Naive B cell (primary cell): ENCODE measurements around the gene DBF4. TPM values are rescaled to one million over a fixed set of nuclear protein-coding genes. Genes with fewer than 3 reads are reported as not detected.
"Not testable (repeated sequence)": the region's sequence is repeated elsewhere in the genome, so short reads cannot be mapped to it uniquely, and the experiment has no call there.

ENCODE experiments used
- ATAC-seq, 2 donors: fragments of 150-1000 bp; cut with Tn5 transposase; 2 replicates each; pipeline ENCODE4 v1.10.0; 2021; ENCODE audit warnings: low read depth in 2 of 2, mild to moderate bottlenecking in 2 of 2, moderate library complexity in 2 of 2
- DNase-seq: peaks from one replicate; pipeline ENCODE4 v3.0.0; 2022
- H3K27ac Mint-ChIP-seq, 6 donors: one replicate each; pipeline ENCODE4 v1.8.0; 2020 to 2022; ENCODE audit warnings: mild to moderate bottlenecking in 6 of 6, mixed read lengths in 6 of 6, moderate library complexity in 5 of 6, inconsistent platforms in 2 of 6
- H3K27me3 Mint-ChIP-seq, 3 donors: one replicate each; pipeline ENCODE4 v1.8.0; 2021 to 2022; ENCODE audit warnings: mixed read lengths in 3 of 3, mild to moderate bottlenecking in 1 of 3
- H3K36me3 Mint-ChIP-seq, 2 donors: one replicate each; pipeline ENCODE4 v1.8.0; 2020 to 2022; ENCODE audit warnings: mixed read lengths in 2 of 2, inconsistent platforms in 1 of 2, mild to moderate bottlenecking in 1 of 2
- H3K4me1 Mint-ChIP-seq, 3 donors: one replicate each; pipeline ENCODE4 v1.8.0; 2020 to 2022; ENCODE audit warnings: mixed read lengths in 3 of 3, inconsistent platforms in 1 of 3, mild to moderate bottlenecking in 1 of 3, moderate library complexity in 1 of 3
- H3K4me3 Mint-ChIP-seq, 8 donors: one replicate each; pipeline ENCODE4 v1.8.0; 2020 to 2022; ENCODE audit warnings: mild to moderate bottlenecking in 8 of 8, mixed read lengths in 8 of 8, moderate library complexity in 8 of 8, inconsistent platforms in 2 of 8
- H3K9me3 Mint-ChIP-seq, 7 donors: one replicate each; pipeline ENCODE4 v1.8.0; 2020 to 2022; ENCODE audit warnings: mixed read lengths in 7 of 7, mild to moderate bottlenecking in 5 of 7, inconsistent platforms in 2 of 7, moderate library complexity in 1 of 7
- polyA plus RNA-seq, 6 donors: library from polyadenylated mRNA; unstranded; fragments of 300-500 nt; fragmentation: Illumina TruSeq; gene quantifications; one replicate each; pipeline ENCODE4 v1.2.3, GENCODE V29; 2021; ENCODE audit warnings: low read depth in 6 of 6

The DBF4 gene
- polyA plus RNA-seq, 6 donors from 2014 or later, result 23.7 to 41.7 (median 37.1) TPM

DNA sequence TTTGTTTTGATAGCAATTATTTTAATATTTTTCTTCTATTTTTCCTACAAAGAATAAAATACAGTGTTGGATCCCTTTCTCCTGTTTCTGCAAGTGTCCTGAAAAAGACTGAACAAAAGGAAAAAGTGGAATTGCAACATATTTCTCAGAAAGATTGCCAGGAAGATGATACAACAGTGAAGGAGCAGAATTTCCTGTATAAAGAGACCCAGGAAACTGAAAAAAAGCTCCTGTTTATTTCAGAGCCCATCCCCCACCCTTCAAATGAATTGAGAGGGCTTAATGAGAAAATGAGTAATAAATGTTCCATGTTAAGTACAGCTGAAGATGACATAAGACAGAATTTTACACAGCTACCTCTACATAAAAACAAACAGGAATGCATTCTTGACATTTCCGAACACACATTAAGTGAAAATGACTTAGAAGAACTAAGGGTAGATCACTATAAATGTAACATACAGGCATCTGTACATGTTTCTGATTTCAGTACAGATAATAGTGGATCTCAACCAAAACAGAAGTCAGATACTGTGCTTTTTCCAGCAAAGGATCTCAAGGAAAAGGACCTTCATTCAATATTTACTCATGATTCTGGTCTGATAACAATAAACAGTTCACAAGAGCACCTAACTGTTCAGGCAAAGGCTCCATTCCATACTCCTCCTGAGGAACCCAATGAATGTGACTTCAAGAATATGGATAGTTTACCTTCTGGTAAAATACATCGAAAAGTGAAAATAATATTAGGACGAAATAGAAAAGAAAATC lies 31.0 kb downstream of the DBF4 start:
- not testable (repeated sequence) for H3K27me3 Mint-ChIP-seq, H3K4me1 Mint-ChIP-seq, H3K9me3 Mint-ChIP-seq, ATAC-seq, H3K4me3 Mint-ChIP-seq, DNase-seq, H3K36me3 Mint-ChIP-seq
- H3K27ac Mint-ChIP-seq, result peak overlapping the region in 2 of 6 donors; percentile 3 to 52

DNA sequence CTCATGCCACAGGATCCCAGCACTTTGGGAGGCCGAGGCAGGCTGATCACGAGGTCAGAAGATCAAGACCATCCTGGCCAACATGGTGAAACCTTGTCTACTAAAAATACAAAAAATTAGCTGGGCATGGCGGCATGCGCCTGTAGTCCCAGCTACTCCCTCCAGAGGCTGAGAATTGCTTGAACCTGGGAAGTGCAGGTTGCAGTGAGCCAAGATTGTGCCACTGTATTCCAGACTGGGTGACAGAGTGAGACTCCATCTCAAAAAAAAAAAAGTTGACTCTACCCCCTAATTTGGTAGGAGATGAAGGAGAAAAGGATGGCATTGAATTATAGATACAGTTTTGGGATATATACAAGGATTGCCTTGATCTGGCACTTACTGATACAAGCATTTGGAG lies 32.5 kb downstream of the DBF4 start:
- not testable (repeated sequence) for DNase-seq, H3K9me3 Mint-ChIP-seq, H3K36me3 Mint-ChIP-seq, H3K4me1 Mint-ChIP-seq, H3K4me3 Mint-ChIP-seq, ATAC-seq, H3K27me3 Mint-ChIP-seq
- H3K27ac Mint-ChIP-seq, result peak overlapping the region in 1 of 6 donors; percentile 33

DNA sequence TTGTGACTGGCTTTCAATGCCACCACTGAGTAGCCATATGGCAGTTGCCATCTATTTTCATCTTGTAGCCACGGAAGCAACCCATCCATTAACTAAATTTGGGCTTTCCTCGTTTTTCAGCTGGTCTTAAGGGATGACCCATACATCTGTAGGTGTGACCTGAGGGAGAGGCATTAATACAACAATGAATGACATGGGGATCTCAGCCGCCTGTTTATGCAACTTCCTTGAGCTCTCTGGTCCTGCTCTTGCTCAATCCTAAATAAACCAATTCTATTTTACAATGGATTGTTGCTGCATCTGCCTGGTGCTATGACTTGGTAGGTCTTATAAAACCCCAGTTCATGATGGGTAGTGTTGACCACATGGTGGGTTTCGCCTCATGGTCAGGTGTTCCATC lies 35.8 kb downstream of the DBF4 start:
- Mint-ChIP-seq H3K9me3 (no peaks in the 10 kb centered on the region), H3K36me3 (no peaks in the 10 kb centered on the region), H3K4me1 (no peaks in the 10 kb centered on the region), H3K27me3 (no peaks in the 10 kb centered on the region), H3K27ac (no peak overlapping the region), H3K4me3 (no peak overlapping the region)
- ATAC-seq, result no peak
- DNase-seq, result no peak

DNA sequence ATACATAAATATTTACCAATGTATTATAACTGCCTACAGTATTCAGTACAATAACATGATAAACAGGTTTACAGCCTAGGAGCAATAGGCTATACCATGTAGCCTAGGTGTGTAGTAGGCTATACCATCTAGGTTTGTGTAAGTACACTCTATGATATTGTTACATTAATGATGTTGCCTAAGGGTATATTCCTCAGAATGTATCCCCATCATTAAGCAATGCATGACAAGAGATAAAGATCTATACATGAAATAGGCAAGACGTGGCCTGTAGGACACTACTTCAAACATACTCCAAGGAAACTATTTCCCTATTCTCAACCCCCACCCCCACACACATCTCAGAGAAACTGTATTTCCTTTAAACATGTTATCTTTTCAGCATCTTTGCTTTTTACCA lies 42.4 kb downstream of the DBF4 start:
- peaks cover 6 to 23% (median 19%) of the 10 kb centered on the region in 3 donors for H3K27me3 Mint-ChIP-seq
- H3K4me3 Mint-ChIP-seq, result no peak overlapping the region
- ATAC-seq (no peak), DNase-seq (no peak)
- H3K4me1 Mint-ChIP-seq, result no peaks in the 10 kb centered on the region
- H3K36me3 Mint-ChIP-seq, result no peaks in the 10 kb centered on the region
- no peak overlapping the region for H3K27ac Mint-ChIP-seq
- H3K9me3 Mint-ChIP-seq, result no peaks in the 10 kb centered on the region

DNA sequence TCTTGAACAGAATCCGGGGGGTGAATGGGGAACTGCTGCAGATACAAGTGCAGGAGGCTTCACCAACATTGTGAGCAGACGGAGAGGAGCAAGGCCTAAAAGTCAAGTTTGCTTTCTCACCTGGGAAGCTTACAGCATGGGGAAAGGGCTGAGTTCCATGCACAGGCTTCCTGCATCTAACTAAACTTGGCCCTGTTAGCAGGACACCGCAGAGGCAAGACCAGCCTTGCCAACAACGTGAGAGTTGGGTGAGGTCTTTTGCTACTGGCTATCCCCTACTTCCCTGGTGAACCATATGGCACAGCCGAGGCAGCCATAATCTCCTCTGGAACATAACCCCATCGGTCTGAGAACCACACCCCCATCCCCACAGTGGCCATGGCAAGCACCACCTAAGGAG lies 43.6 kb downstream of the DBF4 start:
- Mint-ChIP-seq H3K27ac (no peak overlapping the region), H3K4me1 (no peaks in the 10 kb centered on the region), H3K4me3 (no peak overlapping the region), H3K27me3 (peaks cover 6 to 23% (median 19%) of the 10 kb centered on the region in 3 donors), H3K9me3 (no peaks in the 10 kb centered on the region), H3K36me3 (no peaks in the 10 kb centered on the region)
- DNase-seq (no peak), ATAC-seq (no peak)

DNA sequence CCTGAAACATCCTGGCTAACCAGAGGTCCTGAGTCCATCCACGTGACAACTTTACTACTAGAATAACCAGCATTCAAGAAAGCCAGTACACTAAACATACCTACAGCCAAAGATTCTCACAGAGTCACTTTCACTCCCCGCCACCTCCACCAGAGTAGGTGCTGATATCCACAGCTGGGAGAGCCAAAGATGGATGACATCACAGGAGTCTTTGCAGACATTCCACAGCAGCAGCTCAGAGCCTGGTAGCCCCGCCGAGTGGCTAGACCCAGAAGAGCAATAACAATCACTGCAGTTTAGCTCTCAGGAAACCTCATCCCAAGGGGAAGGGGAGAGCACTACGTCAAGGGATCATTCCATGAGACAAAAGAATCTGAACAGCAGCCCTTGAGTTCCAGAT lies 44.3 kb downstream of the DBF4 start:
- Mint-ChIP-seq H3K9me3 (no peaks in the 10 kb centered on the region), H3K27ac (peak overlapping the region in 1 of 6 donors; percentile 21), H3K4me1 (no peaks in the 10 kb centered on the region), H3K36me3 (no peaks in the 10 kb centered on the region), H3K4me3 (no peak overlapping the region), H3K27me3 (peaks cover 6 to 23% (median 19%) of the 10 kb centered on the region in 3 donors)
- DNase-seq (no peak), ATAC-seq (no peak)

DNA sequence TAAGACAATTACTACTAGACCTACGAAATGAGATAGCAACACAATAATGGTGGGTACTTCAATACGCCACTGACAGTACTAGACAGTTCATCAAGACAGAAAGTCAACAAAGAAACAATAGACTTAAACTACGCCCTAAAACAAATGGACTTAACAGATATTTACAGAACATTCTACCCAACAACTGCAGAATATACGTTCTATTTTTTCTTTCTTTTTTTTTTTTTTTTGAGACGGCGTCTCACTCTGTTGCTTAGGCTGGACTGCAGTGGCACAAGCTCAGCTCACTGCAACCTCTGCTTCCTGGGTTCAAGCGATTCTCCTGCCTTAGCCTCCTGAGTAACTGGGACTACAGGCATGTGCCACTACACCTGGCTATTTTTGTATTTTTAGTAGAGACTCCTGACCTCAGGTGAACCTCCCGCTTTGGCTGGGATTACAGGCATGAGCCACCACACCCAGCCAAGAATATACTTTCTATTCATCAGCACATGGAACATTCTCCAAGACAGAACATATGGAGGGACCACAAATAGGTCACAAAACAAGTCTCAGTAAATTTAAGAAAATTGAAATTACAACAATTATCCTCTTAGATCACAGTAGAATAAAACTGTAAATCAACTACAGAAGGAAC lies 46.6 kb downstream of the DBF4 start:
- H3K4me3 Mint-ChIP-seq, DNase-seq, H3K9me3 Mint-ChIP-seq, H3K4me1 Mint-ChIP-seq, H3K36me3 Mint-ChIP-seq, ATAC-seq, H3K27ac Mint-ChIP-seq: not testable (repeated sequence)
- peaks cover 6 to 23% (median 19%) of the 10 kb centered on the region in 3 donors for H3K27me3 Mint-ChIP-seq

DNA sequence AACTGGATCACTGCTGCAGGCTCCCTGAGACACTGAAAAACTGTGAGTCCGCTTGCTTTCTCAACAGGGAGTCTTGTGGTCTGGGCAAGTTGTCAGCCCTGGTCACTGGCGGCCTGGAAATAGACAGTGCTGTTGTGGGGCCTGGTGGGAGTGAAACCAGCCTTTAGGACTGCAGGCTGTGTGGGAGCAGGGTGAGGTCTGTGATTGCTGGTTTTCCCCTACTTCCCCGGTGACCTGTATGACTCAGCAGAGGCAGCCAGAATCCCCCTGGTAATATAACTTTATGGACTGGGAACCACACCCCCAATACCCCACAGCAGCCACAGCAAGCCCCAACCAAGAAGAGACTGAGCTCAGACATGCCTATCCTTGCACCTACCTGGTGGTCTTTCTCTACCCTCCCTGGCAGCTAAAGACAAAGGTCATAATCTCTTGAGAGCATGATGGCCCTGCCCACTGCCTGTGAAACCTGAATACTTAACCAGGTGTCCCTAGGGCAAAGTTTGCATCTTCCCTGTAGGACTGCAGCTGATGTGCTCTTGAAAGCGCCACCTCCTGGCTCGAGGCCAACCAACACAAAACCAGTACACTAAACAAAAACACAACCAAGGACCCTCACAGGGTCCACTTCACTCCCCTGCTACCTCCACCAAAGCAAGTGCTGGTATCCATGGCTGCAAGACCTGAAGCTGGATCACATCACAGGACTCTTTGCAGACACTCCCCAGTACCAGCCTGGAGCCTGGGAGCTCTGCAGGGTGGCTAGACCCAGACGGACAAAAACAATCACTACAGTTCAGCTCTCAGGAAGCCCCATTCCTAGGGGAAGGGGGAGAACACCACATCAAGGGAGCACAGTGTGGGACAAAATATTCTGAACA lies 50.5 kb downstream of the DBF4 start:
- H3K27ac Mint-ChIP-seq, result peak overlapping the region in 1 of 6 donors; percentile 65
- H3K4me3 Mint-ChIP-seq, result no peak overlapping the region
- peaks cover 0 to 3% (median 0%) of the 10 kb centered on the region in 3 donors for H3K4me1 Mint-ChIP-seq
- H3K27me3 Mint-ChIP-seq, result peaks cover 0 to 4% (median 0%) of the 10 kb centered on the region in 3 donors
- H3K36me3 Mint-ChIP-seq, result no peaks in the 10 kb centered on the region
- H3K9me3 Mint-ChIP-seq, result no peaks in the 10 kb centered on the region
- no peak for ATAC-seq
- DNase-seq, result no peak

DNA sequence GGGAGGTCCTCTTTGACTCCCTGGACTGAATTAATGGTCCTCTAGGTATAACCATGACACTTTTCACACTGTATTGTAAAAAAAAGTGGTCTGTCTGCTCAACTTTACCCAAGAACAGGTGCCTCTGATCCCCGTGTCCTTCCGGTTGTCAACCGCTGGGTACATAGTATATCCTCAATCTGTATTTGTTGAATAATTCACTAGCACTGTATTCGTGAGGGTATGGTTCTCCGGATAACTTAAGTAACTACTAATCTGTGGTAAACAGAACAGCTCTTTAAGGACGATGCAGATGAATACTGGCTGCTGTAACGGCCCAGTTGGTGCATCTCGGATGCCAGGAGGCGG lies 57.3 kb downstream of the DBF4 start:
- Mint-ChIP-seq H3K36me3 (no peaks in the 10 kb centered on the region), H3K4me1 (peaks cover 11 to 18% (median 15%) of the 10 kb centered on the region in 3 donors), H3K9me3 (no peaks in the 10 kb centered on the region), H3K4me3 (peak overlapping the region; percentile 85 to 98 (median 91)), H3K27me3 (peaks cover 6 to 8% (median 7%) of the 10 kb centered on the region in 3 donors), H3K27ac (peak overlapping the region in 3 of 6 donors; percentile 11 to 59 (median 35))
- ATAC-seq (peak in 1 of 2 donors; percentile 23), DNase-seq (no peak)

DNA sequence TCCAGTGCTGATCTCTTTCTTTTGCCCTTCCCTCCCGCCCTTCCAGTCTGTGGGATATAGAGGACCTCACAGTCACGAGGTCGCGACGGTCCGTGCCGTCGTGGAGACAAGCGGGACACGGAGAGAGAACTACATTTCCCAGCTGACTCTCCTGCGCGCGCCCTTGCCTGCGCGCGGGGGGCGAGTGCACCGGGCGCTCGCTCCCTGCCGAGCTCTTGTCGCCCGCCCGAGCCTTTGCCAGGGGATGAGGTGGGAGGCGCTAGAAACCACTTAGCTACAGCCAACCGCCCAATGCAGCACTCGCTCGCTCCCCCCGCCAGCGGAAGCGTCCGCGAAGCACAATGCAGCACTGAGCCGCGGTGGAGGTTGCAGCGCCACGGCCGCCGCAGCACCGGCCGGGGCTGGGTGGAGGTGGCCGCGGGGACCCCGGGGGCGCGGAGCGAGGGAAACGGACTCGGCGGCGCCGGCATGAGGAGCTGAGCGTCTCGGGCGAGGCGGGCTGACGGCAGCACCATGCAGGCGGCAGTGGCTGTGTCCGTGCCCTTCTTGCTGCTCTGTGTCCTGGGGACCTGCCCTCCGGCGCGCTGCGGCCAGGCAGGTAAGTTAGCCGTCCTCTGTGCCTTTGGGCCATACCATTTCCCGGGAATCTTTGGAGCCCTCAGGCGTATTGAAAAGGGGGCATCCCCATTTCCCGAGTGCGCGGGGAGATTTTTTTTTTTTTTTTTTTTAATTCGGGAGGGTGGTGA lies 57.8 kb downstream of the DBF4 start, which contains the start of gene ADAM22:
Gene ADAM22 (plus strand): TSS at position 299 of the 746 bp plus-strand sequence. CDS start 215 bp downstream, at position 514.
- H3K4me3 Mint-ChIP-seq, result peak within 1 kb of the TSS; percentile 85 to 98 (median 91)
- peaks cover 11 to 18% (median 15%) of the 10 kb centered on the region in 3 donors for H3K4me1 Mint-ChIP-seq
- peak within 1 kb of the TSS in 4 of 6 donors; percentile 11 to 59 (median 23) for H3K27ac Mint-ChIP-seq
- ATAC-seq, result peak; percentile 91 to 92
- no peaks in the 10 kb centered on the region for H3K36me3 Mint-ChIP-seq
- peaks cover 6 to 8% (median 7%) of the 10 kb centered on the region in 3 donors for H3K27me3 Mint-ChIP-seq
- DNase-seq, result peak; percentile 73
- H3K9me3 Mint-ChIP-seq, result no peaks in the 10 kb centered on the region

DNA sequence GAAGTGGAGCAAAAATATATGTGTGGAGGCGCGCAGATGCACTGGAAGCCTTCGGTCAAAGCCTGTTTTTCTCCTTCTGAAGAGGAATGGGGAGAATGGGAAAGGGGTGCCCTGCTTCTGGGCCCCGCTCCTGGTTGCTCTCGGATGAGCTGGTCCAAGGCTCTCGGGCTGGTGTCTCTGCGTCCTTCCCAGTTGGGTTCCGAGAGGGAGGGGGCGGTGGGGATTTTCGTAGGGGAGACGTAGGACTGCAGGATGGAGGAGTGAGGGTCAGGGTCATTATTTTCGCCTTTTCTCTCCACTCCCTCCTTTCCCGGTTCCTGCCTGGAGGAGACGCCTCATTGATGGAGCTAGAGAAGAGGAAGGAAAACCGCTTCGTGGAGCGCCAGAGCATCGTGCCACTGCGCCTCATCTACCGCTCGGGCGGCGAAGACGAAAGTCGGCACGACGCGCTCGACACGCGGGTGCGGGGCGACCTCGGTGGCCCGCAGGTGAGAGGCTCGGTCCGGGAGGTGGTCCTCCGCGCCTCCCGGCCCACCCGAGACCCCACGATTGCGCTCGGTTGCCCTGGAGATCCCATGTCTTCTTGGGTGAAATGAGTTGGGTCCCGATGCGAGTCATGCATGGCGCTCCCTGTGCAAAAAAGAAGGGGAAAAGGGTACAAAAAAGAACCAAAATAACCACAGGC lies 58.5 kb downstream of the DBF4 start:
- peaks cover 11 to 18% (median 15%) of the 10 kb centered on the region in 3 donors for H3K4me1 Mint-ChIP-seq
- H3K9me3 Mint-ChIP-seq, result no peaks in the 10 kb centered on the region
- H3K36me3 Mint-ChIP-seq, result no peaks in the 10 kb centered on the region
- peaks cover 6 to 8% (median 7%) of the 10 kb centered on the region in 3 donors for H3K27me3 Mint-ChIP-seq
- no peak for ATAC-seq
- no peak for DNase-seq
- H3K4me3 Mint-ChIP-seq, result peak overlapping the region; percentile 85 to 98 (median 91)
- no peak overlapping the region for H3K27ac Mint-ChIP-seq

DNA sequence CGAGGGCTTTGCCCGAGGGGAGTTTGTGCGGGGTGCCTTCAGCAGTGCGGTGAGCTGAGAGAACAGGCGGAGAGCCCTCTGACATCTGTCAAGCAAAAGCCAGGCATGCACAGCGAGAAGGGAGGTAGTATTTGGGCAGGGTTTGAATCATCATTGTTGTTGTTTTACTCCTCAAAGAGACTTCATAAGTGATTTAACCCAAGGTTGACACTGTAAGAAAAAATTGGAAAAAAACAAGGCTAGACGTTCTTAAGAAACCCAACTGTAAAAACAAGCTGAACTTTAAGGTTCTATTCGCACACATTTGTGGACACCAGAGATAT lies 59.1 kb downstream of the DBF4 start:
- no peak for DNase-seq
- H3K36me3 Mint-ChIP-seq, result no peaks in the 10 kb centered on the region
- no peaks in the 10 kb centered on the region for H3K9me3 Mint-ChIP-seq
- H3K27me3 Mint-ChIP-seq, result peaks cover 6 to 8% (median 7%) of the 10 kb centered on the region in 3 donors
- H3K4me3 Mint-ChIP-seq, result peak overlapping the region; percentile 73 to 94 (median 86)
- peaks cover 11 to 18% (median 15%) of the 10 kb centered on the region in 3 donors for H3K4me1 Mint-ChIP-seq
- H3K27ac Mint-ChIP-seq, result no peak overlapping the region
- no peak for ATAC-seq
